ENCODE results near the gene TNFRSF8. TPM values are rescaled to one million over a fixed set of nuclear protein-coding genes. Genes with fewer than 3 reads are reported as not detected.

Gene TNFRSF8
- total RNA-seq, 1 experiment from 2014 or later, result 2.9 TPM

GRCh38 chr1:12158357-12159092, 95.4 kb downstream of the TNFRSF8 start:
- no peak overlapping the region for H3T11ph ChIP-seq (ENCODE audit: low read length)
- H3K4me1 ChIP-seq (ENCODE audit: insufficient read depth, low read length), result peaks cover 8% of the 10 kb centered on the region; the same call in 1 of the 2 replicates
- H3K4me3 Mint-ChIP-seq, result no peak overlapping the region
- no peak overlapping the region for H2BK12ac ChIP-seq (ENCODE audit: insufficient read length, low read depth, low read length)
- H2AFZ ChIP-seq (ENCODE audit: low read length), result no peak overlapping the region
- no peaks in the 10 kb centered on the region for H3K23me2 ChIP-seq (ENCODE audit: insufficient read length, low read depth, low read length, poor library complexity, severe bottlenecking)
- H3K14ac ChIP-seq (ENCODE audit: insufficient read depth, low read length), result no peak overlapping the region
- H2AK5ac ChIP-seq (ENCODE audit: insufficient read length, low read length), result no peak overlapping the region
- H3K79me1 ChIP-seq (ENCODE audit: insufficient read depth, low read depth, low read length, poor library complexity, severe bottlenecking), result no peaks in the 10 kb centered on the region
- no peak overlapping the region for H3K4me2 ChIP-seq (ENCODE audit: insufficient read depth, insufficient read length, low read length)
- H2BK20ac ChIP-seq (ENCODE audit: low read depth, low read length, poor library complexity, severe bottlenecking), result no peak overlapping the region
- no peak overlapping the region for H3K9ac ChIP-seq (ENCODE audit: extremely low read depth, insufficient read length, low read length)
- H3K4me1 Mint-ChIP-seq, result peaks cover 17 to 22% of the 10 kb centered on the region in 2 experiments
- no peak overlapping the region for H2BK120ac ChIP-seq (ENCODE audit: low read depth, low read length, poor library complexity, severe bottlenecking)
- DNase-seq, result no peak
- H4K20me1 ChIP-seq (ENCODE audit: control insufficient read depth, insufficient read depth, insufficient read length), result no peaks in the 10 kb centered on the region
- H3K79me2 ChIP-seq (ENCODE audit: insufficient read depth, low read length), result no peaks in the 10 kb centered on the region
- H3K23ac ChIP-seq (ENCODE audit: insufficient read length, low read depth, low read length), result no peak overlapping the region
- no peak overlapping the region for H4K91ac ChIP-seq (ENCODE audit: insufficient read length, low read depth, low read length)
- H3K4ac ChIP-seq (ENCODE audit: low read depth, low read length), result no peak overlapping the region
- H4K5ac ChIP-seq (ENCODE audit: insufficient read length, low read depth, low read length), result no peak overlapping the region
- WGBS (ENCODE audit: extremely low coverage, insufficient read length, low lambda C conversion rate), result 100% methylated on average over 1 of the region's 22 CpGs
- H3K9me3 ChIP-seq (ENCODE audit: control insufficient read depth, low read depth, low read length), result no peaks in the 10 kb centered on the region
- no peaks in the 10 kb centered on the region for H3K9me3 Mint-ChIP-seq
- no peak overlapping the region for H3K27ac ChIP-seq (ENCODE audit: insufficient read length, low read depth, low read length)
- TF ChIP-seq, protein P1, sequence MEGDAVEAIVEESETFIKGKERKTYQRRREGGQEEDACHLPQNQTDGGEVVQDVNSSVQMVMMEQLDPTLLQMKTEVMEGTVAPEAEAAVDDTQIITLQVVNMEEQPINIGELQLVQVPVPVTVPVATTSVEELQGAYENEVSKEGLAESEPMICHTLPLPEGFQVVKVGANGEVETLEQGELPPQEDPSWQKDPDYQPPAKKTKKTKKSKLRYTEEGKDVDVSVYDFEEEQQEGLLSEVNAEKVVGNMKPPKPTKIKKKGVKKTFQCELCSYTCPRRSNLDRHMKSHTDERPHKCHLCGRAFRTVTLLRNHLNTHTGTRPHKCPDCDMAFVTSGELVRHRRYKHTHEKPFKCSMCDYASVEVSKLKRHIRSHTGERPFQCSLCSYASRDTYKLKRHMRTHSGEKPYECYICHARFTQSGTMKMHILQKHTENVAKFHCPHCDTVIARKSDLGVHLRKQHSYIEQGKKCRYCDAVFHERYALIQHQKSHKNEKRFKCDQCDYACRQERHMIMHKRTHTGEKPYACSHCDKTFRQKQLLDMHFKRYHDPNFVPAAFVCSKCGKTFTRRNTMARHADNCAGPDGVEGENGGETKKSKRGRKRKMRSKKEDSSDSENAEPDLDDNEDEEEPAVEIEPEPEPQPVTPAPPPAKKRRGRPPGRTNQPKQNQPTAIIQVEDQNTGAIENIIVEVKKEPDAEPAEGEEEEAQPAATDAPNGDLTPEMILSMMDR (conservative IDR thresholded peaks at IDR 0.05), result no peak
- no peak overlapping the region for H3K27ac Mint-ChIP-seq
- H4K8ac ChIP-seq (replicated peaks; ENCODE audit: insufficient read length, low read depth, low read length), result no peak overlapping the region
- peaks cover 6% of the 10 kb centered on the region for H3K27me3 Mint-ChIP-seq (ENCODE audit: low read depth)
- no peaks in the 10 kb centered on the region for H3K36me3 Mint-ChIP-seq (ENCODE audit: insufficient read depth in 1 of 3, low read depth in 3 of 3)
- H2BK15ac ChIP-seq (ENCODE audit: low read depth, low read length), result no peak overlapping the region
- H3K27me3 ChIP-seq (ENCODE audit: insufficient read depth, low read length), result no peaks in the 10 kb centered on the region
- no peak overlapping the region for H3K56ac ChIP-seq (ENCODE audit: insufficient read length, low read depth, low read length)
- H2BK5ac ChIP-seq (ENCODE audit: insufficient read length, low read length), result no peak overlapping the region
- H3K18ac ChIP-seq (ENCODE audit: insufficient read length, low read depth, low read length), result no peak overlapping the region
